Measurements from ENCODE around the gene SCYL3.
"Not testable (repeated sequence)": the region's sequence is repeated elsewhere in the genome, so short reads cannot be mapped to it uniquely, and the experiment has no call there.

Gene SCYL3, protein sequence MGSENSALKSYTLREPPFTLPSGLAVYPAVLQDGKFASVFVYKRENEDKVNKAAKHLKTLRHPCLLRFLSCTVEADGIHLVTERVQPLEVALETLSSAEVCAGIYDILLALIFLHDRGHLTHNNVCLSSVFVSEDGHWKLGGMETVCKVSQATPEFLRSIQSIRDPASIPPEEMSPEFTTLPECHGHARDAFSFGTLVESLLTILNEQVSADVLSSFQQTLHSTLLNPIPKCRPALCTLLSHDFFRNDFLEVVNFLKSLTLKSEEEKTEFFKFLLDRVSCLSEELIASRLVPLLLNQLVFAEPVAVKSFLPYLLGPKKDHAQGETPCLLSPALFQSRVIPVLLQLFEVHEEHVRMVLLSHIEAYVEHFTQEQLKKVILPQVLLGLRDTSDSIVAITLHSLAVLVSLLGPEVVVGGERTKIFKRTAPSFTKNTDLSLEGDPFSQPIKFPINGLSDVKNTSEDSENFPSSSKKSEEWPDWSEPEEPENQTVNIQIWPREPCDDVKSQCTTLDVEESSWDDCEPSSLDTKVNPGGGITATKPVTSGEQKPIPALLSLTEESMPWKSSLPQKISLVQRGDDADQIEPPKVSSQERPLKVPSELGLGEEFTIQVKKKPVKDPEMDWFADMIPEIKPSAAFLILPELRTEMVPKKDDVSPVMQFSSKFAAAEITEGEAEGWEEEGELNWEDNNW

DNA sequence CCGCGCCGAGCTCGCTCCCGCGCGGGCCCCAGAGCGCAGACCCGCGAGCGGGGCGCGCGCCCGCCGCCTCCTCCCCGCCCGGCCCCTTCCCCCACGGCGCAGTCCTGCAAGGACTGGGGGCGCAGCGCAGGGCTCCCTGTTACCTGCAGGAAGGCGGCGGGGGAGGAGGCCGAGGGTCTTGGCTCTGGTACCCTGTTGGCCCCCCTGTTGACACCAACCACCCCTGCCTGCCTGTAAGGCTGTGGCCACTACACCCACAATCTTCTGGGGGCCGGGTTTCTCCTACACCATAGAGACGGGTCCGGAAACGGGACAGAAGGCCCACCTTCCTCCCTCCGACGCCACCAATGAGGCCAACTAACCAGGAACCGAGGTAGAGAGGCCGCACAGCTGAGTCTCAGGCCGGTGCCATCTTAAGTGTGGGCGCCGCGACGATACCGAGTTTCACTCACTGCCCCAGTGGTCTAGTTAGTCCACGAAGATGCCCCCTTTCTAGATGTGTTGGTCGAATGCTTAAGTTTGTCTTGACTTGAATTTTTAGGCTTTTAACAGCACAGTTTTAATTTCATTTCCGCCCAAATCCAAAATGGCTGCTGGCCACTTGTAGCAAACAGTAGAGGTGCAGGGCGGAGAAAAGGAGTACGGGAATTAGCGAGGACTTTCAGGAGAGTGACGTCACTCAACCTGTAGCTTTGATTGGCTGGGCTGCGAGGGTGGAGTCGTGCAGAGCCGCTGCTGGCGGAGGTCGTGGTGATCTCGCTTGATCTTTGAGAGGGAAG, at the start of gene SCYL3:
TSS of gene SCYL3 (minus strand) at position 252 of the 779 bp plus-strand sequence. CDS start 5,056 bp downstream, outside the sequence.
- DNase-seq (ENCODE audit: low read depth), result peak; percentile 79

DNA sequence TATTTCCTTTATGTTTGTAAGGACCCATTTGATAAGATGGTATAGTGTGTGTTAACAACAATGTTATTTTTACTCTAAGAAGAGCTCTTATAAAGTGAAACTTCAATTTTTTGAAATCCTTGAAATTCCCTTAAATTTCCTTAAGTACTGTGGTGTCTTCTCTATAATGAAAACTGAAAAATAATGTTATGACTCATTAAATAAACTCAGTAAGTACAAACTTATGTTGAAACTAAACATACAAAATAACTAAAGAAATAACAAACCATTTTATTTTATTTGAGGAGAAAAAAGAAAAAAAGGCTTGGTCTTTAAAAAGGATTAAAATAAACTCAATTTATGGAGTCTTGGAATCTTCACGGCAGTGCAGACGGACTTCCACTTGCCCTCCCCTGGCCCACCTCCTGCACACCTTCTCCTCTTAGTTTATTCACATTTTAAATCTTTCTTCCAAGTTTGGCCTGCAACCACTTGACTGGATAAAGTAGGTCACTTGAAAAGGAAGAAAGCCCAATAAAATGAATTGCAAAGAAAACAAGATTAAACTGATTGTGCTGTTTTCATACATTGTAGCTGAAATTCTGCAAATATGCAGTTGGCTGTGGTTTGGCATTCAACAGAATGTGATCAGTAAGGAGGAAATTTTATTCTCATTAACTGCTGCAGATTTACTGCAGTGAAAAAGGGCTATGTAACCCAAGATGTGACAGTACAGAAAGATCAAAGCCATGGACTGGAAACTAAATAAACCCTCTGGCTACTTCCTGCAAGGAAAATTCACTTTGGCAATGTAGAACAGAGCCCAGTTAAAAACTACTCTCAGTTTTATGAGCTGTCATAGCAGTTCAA, 48.5 kb upstream of the SCYL3 start:
- no peak for DNase-seq (ENCODE audit: low read depth)

DNA sequence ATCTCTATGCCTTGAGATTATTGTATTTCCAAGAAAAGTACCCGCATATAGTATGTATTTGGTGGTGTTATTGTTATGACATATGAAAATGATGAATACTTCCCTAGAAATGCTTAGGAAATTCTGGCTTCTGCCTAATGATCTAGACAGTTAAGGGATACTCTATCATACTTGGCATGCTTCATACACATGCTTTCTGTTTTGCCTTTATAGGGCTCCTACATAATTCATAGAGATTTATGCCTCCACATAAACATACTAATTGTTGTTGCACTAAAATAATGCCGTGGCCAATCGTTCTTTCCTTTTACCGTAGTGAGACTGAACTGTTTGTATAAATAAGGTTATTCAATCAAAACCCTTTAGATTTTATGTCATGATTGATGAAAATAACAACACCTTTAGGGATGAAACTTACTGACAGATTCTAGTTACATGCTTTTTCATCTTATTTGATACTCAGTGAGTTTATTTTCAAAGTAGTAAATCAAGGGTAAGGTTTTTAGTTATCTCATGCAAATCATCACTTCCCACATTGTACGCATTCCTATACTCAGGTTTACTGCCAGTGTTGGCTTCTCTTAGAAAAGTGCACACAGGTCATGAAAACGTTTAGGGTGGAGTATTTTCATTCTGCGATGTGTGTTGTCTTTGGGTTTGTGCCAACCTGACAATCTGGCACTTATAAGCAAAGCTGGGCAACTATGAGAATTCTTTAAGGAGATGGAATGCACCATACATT, 40.5 kb upstream of the SCYL3 start:
- DNase-seq (ENCODE audit: low read depth), result no peak

DNA sequence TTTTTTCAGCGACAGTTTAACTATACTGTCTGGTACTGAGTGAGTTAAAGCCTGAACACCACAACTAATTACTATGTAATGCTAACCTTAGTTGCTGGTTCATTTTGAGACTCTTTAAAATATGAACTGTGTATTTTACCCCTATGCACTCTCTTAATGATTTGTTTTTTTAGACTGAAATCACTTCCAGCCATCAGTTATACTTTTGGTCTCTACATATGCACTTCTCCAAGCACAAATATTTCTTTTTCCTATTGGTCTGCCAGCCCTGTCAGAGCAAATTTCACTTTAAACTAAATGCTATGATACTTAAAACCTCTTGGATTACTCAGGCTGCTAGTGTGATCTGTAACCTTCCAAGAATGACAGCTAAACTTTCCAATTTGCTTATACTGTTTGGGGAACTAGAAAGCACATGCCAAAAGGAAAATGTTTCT, 38.1 kb upstream of the SCYL3 start:
- no peak for DNase-seq (ENCODE audit: low read depth)

DNA sequence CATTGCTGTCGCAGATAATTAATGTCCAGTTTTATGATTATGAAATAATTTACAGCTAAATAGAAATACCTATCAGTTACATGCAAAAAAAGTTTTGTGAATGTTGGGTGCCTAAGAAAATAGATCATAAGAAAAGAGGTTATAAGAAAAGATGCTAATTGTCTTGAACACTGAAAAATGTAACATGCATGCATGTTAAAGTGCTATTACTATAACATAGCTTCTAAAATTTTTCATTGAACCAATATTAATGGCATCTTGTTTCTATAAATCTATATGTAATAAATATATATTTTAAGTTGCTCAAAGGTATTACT, 35.5 kb upstream of the SCYL3 start:
- no peak for DNase-seq (ENCODE audit: low read depth)

DNA sequence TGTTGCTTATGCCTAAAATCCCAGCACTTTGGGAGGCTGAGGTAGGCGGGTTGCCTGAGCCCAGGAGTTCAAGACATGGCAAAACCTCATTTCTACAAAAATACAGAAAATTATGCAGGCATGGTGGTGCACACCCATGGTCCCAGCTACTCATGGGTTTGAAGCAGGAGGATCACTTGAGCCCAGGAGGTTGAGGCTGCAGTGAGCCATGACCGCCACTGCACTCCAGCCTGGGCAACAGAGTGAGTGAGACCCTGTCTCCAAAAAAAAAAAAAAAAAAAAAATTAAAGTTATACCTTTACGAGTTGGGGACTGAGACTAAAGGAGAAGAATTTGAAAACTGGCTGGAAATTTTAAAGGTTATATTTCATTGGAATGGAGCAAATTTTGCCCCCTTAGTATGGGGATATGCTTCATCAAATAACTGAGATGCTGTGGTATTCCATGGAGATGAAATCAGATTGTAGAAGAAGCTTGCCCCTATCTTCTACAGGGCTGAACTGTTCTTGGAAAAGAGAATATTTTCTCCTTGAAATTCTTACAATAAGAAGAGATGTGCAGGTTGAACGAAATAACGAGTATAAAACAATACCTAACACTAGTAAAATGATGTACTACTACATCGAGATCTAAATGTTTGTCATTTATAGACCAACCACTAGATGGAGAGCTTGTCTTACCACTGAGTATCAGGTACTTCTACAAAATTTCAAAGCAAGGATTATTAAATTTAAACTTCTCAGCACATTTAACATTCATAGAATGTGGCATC, 34.9 kb upstream of the SCYL3 start:
- DNase-seq (ENCODE audit: low read depth), result no peak

DNA sequence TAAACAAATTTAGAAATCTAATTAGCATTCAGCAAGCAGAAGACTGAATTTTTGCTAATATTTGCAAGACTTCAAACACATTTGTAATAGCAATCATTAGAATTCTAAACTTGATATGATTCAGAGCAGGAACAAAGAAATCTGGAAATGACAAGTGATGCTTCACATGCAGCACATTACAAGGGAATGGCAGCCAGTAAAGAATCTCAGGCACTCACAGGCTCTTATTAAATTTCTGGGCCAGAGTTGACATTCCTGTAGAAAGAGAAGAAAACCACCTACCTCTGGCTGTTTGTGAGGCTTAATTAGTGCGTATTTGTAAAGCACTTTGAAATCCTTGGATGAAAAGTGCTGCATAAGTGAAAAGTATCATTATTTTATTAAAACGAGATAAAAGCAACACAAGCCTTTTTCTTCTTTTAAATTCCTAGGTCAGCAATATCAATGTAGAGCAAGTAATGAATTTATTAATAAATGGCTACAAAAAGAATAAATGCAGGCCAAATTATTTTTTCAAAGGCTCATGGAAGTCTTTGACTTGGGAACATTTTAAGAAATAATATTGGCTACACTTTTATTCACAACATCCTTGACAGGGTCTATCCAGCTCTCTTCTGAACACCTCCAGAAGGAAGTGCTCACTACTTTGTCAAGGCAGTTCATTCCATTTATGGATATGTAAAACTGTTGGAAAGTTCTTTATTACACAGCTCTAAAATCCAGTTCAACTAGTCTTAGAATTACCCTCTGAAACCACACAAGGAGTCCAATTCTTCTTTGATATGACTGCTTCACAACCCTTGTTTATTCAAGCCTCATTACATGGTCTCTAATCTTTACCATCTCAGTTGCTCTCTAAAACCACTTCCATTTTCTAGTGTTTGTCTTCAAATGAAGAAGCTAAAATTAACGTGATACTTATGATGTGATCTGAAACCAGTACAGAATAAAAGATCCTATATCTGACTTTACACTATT, 32.1 kb upstream of the SCYL3 start:
- DNase-seq (ENCODE audit: low read depth), result no peak

DNA sequence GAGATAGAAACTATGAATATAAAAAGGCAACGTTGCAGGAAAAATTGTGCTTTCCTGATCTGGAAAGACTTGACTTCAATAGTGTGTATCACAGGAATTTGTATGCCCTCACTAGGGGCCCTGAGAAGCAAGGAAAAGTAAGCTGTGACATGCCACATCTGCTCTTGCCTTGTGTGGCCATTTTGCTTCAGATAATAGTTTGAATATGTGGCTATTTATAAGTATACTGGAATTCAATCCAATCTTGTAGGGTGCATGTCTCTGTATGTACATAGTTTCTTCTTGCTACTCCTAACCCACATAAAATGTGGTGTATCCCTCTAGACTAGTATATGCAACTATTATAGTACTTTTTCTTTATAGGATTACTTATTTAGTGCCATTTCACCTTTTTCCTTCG, 31.1 kb upstream of the SCYL3 start:
- DNase-seq (ENCODE audit: low read depth), result no peak

DNA sequence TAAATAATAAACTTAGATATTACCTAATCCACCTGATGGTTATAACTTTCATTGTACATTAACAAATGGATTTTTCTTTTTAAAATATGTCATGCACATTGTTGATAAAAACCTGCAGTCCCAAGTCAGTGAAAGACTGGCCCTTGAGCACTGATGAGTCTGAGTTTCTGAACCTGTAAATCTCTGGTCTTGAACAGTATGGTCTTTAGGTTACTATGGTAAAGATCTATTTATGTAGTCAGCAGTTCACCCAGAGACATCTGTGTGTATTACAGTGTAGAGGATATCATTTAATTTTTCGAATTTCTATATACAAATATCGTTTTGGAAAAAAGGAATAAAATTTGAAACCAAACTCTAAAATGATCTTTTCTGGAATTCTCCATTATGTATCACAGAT, 30.4 kb upstream of the SCYL3 start:
- DNase-seq (ENCODE audit: low read depth), result no peak

DNA sequence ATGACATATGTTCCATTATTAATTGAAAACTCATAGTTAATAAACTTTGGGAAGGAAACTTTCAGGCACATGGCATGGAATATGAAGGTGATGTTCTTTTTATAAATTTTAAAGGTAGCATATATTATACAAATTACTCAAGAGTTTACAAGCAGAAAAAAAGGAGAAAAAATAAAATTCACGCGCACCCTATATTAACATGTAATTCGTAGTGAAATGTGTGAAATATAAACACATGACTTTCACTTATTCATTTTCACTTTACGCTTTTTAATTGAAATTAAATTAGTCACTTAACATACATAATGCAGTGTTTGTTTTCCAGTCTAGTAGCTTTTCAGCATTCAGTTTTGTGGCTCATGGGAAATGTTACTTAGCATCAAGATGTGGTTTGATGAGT, 27.4 kb upstream of the SCYL3 start:
- DNase-seq (ENCODE audit: low read depth), result no peak

DNA sequence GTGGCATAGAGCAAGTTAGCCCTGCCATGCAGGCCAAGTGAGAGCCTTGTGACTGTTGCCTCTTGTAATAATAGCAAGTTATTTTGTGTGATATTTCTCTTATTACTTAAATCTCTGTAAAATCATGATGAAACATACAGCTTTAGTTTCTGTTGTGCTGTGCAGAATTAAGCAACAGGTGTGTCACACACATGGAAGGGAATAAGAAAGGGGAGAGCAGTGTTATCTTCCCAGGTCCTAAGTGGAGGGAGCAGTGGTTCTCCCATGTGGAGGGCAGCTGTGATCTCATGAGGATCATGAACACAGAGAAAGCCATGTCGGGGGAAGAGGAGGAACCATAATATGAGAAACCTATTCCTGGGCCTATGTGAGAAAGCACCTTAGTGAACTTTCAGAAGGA, 25.2 kb upstream of the SCYL3 start:
- DNase-seq (ENCODE audit: low read depth), result no peak

DNA sequence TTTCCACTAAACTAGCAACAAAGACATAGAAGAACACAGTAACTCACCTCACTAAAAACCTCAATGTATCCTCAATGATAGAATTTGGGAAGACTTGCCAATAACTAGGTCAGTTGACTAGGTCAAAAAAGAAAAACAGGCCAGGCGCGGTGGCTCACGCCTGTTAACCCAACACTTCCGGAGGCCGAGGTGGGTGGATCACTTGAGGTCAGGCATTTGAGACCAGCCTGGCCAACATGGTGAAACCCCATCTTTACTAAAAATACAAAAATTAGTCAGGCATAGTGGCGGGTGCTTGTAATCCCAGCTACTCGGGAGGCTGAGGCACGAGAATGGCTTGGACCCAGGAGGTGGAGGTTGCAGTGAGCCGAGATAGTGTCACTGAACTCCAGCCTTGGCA, 24.5 kb upstream of the SCYL3 start:
- DNase-seq (ENCODE audit: low read depth), result not testable (repeated sequence)

DNA sequence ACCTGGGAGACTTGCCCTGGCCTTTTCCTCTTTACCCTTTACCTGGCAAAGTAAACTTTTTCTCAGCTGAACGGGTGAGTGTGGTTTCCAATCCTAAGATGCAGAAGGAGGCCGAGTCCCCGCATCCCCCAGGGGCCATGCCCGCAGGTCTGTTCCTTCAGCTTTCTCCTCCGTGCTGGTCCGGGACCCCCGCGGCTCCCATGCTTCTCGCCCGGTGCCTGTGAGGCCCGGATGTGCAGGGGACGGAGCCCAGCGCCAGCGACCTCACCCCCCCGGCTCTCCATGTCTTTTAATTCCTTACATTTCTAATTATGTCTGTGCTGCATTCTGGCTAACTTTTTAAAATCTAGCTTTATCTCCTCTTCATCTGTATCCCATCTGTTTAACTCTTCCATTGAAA, 21.5 kb upstream of the SCYL3 start:
- no peak for DNase-seq (ENCODE audit: low read depth)

DNA sequence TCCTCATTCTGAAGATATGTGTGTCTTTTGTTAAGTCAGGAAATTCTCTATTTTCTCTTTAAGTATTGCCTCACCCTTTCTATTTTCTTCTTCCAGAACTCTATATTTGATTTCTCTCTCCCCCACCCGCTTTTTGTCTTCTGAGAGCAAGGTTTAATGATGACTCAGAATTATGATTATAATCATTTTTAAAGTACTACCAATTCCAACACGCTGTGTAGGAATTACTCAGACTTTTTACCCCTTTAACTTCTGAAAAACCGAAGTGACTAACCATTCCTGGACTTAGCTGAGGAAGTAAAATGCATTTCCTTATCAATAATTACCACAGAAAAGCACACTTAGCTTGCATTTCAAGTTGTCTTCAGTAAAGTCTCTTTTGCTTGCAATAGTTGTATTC, 20.8 kb upstream of the SCYL3 start:
- DNase-seq (ENCODE audit: low read depth), result no peak

DNA sequence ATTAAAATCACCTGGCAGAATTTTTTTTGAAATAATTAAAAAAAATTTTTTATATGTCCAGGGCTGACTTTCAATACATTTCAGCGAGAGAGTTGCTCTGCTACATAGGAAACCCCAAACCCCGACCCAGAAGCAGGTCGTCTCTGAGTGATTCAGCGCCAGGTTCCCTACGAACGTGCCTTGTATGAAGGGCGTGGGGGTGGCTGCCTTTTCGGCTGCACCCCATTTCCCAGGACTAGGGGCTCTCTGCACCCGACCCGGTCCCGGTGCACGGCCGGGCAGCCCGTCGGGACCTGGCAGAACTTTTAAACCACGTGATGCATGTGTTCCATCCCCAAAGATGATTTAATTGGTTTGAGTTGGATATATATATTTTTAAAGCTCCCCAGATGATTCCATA, 15.8 kb upstream of the SCYL3 start:
- DNase-seq (ENCODE audit: low read depth), result no peak

DNA sequence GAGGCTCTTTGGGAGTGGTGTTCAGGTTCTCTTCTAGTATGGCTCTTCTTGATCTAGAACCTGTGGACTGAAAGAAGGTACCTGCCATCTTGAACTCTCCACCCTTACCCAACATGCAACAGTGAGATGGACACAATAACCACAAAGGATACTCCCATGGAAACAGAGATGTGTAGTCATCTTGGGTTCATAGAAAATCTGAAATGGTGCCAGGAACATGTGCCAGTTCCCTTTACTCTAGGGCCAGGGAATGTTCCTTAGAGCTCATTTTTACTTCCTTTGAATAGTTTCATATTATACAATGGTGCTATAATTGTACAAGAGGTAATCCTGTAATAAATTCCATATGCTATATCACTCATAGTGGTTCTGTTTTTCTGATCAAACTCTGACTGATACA, 13.2 kb upstream of the SCYL3 start:
- no peak for DNase-seq (ENCODE audit: low read depth)

DNA sequence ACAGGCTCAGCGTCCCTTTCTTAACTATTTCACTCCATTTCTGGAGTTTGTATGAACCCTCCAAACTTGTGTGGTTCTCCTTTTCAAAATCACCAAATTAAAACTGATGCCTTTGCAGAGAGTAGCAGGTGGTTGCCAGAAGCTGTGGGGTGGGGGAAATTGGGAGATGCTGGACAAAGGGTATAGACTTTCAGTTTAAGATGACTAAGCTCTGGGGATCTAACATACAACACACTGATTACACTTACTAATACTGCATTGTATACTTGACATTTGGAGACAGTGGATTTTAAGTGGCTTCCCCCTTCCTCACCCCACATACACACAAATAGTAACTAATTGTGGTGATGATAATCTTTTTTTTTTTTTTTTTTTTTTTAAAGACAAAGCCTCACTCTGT, 11.1 kb upstream of the SCYL3 start:
- DNase-seq (ENCODE audit: low read depth), result no peak

DNA sequence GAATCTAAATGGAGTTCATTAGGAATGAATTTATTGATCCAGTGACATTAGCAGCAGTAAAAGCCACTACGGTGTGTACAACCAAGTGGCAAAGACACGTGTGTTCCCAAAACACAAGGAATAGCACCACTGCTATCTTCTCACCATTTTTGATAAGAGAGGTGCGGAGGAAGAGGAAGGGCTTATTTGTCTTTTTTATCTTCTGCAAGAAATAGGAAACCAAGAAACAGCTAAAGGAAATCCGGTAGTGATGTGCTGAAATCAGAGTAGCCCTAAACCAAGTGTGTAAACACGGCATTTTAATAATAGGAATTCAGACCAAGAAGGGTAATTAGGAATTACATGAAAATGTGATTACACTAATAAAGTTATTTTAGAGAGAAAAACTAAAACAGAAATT, 9.1 kb upstream of the SCYL3 start:
- DNase-seq (ENCODE audit: low read depth), result no peak

DNA sequence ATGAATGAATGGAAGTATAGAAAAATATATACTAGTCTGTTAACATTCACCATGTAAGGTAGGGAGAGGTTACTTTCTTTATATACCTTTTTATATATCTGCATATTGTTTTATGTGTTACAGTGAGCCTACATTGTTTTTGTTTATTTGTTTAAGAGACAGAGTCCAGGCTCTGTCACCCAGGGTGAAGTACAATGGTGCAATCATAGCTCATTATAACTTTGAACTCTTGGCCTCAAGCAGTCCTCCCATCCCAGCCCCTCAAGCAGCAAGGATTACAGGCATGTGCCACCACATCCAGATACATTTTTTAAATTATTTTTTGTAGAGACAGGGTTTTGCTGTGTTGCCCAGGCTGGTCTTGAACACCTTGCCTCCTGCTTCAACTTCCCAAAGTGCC, 7.4 kb upstream of the SCYL3 start:
- no peak for DNase-seq (ENCODE audit: low read depth)

Data from activated T-helper 1 cell treated with Interleukin-2 at 50 U/mL for 16 hours (primary cell).